ENCODE results near the gene MAP9.
A peak's percentile ranks its signal among the peaks of the same experiment; 100 is the strongest.

MAP9 gene

GRCh38 chr4:155383541-155383940 lies 6.8 kb upstream of the MAP9 start:
- H3K4me2 ChIP-seq: no peak overlapping the region

DNA sequence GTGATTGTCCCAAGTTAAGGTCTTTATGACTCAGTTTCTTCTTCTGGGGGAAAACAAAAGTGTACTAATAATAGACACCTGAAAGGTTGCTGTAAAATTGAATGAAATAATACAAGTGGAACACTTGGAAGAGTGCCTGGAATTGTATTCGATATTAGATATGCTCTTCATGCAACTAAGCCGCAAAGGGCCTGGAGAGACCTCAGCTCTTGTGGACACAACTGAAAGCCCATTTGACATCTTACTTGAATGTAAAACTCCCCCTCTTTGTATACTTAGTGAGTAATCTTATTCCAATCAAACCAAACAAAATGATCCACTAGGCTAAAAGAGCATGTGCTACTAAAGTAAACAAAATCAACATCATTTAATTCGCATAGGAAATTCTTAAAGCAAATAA lies 511 bp upstream of the MAP9 start:
- H3K4me1 ChIP-seq (ENCODE audit: low read depth, poor library complexity, severe bottlenecking): peaks cover 19% of the 10 kb centered on the region
- no peaks in the 10 kb centered on the region for H3K36me3 ChIP-seq (ENCODE audit: insufficient read depth)
- TF ChIP-seq, protein P1, sequence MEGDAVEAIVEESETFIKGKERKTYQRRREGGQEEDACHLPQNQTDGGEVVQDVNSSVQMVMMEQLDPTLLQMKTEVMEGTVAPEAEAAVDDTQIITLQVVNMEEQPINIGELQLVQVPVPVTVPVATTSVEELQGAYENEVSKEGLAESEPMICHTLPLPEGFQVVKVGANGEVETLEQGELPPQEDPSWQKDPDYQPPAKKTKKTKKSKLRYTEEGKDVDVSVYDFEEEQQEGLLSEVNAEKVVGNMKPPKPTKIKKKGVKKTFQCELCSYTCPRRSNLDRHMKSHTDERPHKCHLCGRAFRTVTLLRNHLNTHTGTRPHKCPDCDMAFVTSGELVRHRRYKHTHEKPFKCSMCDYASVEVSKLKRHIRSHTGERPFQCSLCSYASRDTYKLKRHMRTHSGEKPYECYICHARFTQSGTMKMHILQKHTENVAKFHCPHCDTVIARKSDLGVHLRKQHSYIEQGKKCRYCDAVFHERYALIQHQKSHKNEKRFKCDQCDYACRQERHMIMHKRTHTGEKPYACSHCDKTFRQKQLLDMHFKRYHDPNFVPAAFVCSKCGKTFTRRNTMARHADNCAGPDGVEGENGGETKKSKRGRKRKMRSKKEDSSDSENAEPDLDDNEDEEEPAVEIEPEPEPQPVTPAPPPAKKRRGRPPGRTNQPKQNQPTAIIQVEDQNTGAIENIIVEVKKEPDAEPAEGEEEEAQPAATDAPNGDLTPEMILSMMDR (conservative IDR thresholded peaks at IDR 0.05; ENCODE audit: low read depth, low read length): no peak
- no peaks in the 10 kb centered on the region for H4K20me1 ChIP-seq (ENCODE audit: insufficient read depth)
- H2AFZ ChIP-seq (ENCODE audit: low read depth): peak overlapping the region; percentile 67; the same call in 1 of the 2 replicates
- 0 out of 2 replicates have a peak, but pooled peaks cover 8% of the 10 kb centered on the region for H3K79me2 ChIP-seq (ENCODE audit: insufficient read depth, low read depth)
- no peak overlapping the region for H3K27ac ChIP-seq
- no peak overlapping the region for H3K4me2 ChIP-seq
- H3K27me3 ChIP-seq (ENCODE audit: insufficient read depth, low read depth): no peaks in the 10 kb centered on the region
- H3K9ac ChIP-seq: no peak overlapping the region
- H3K4me3 ChIP-seq (IDR thresholded peaks at IDR 0.05; ENCODE audit: insufficient read depth, low read depth, low read length): no peak overlapping the region

More at GRCh38 chr4:155383541-155383940, 6.8 kb upstream of the MAP9 start:
- Histone ChIP-seq H3K9ac (no peak overlapping the region), H3K27me3 (ENCODE audit: insufficient read depth, low read depth) (no peaks in the 10 kb centered on the region), H3K36me3 (ENCODE audit: insufficient read depth) (no peaks in the 10 kb centered on the region), H3K4me1 (ENCODE audit: low read depth, poor library complexity, severe bottlenecking) (no peaks in the 10 kb centered on the region), H3K79me2 (ENCODE audit: insufficient read depth, low read depth) (no peaks in the 10 kb centered on the region), H3K27ac (no peak overlapping the region), H2AFZ (ENCODE audit: low read depth) (no peak overlapping the region), H4K20me1 (ENCODE audit: insufficient read depth) (no peaks in the 10 kb centered on the region), H3K4me3 (IDR thresholded peaks at IDR 0.05; ENCODE audit: insufficient read depth, low read depth, low read length) (no peak overlapping the region)
- TF ChIP-seq, protein P1 (conservative IDR thresholded peaks at IDR 0.05; ENCODE audit: low read depth, low read length): no peak

- no peak overlapping the region for H2AFZ ChIP-seq (ENCODE audit: low read depth)
- 0 out of 2 replicates have a peak, but pooled peaks cover 8% of the 10 kb centered on the region for H3K79me2 ChIP-seq (ENCODE audit: insufficient read depth, low read depth)
- TF ChIP-seq, protein P1 (conservative IDR thresholded peaks at IDR 0.05; ENCODE audit: low read depth, low read length): peak; percentile 88
- H4K20me1 ChIP-seq (ENCODE audit: insufficient read depth): no peaks in the 10 kb centered on the region
- no peak overlapping the region for H3K4me2 ChIP-seq
- peaks cover 17% of the 10 kb centered on the region for H3K4me1 ChIP-seq (ENCODE audit: low read depth, poor library complexity, severe bottlenecking)
- no peak overlapping the region for H3K9ac ChIP-seq
- no peaks in the 10 kb centered on the region for H3K27me3 ChIP-seq (ENCODE audit: insufficient read depth, low read depth)
- no peaks in the 10 kb centered on the region for H3K36me3 ChIP-seq (ENCODE audit: insufficient read depth)
- H3K27ac ChIP-seq: no peak overlapping the region
- no peak overlapping the region for H3K4me3 ChIP-seq (IDR thresholded peaks at IDR 0.05; ENCODE audit: insufficient read depth, low read depth, low read length)
These were observed 5.2 kb downstream of the MAP9 start for GRCh38 chr4:155371432-155372043.

- H3K27ac ChIP-seq: no peak overlapping the region
- no peaks in the 10 kb centered on the region for H3K79me2 ChIP-seq (ENCODE audit: insufficient read depth, low read depth)
- H3K27me3 ChIP-seq (ENCODE audit: insufficient read depth, low read depth): no peaks in the 10 kb centered on the region
- H3K9ac ChIP-seq: no peak overlapping the region
- no peaks in the 10 kb centered on the region for H4K20me1 ChIP-seq (ENCODE audit: insufficient read depth)
- no peaks in the 10 kb centered on the region for H3K4me1 ChIP-seq (ENCODE audit: low read depth, poor library complexity, severe bottlenecking)
- no peaks in the 10 kb centered on the region for H3K36me3 ChIP-seq (ENCODE audit: insufficient read depth)
- no peak overlapping the region for H3K4me2 ChIP-seq
- TF ChIP-seq, protein P1 (conservative IDR thresholded peaks at IDR 0.05; ENCODE audit: low read depth, low read length): no peak
- no peak overlapping the region for H3K4me3 ChIP-seq (IDR thresholded peaks at IDR 0.05; ENCODE audit: insufficient read depth, low read depth, low read length)
- no peak overlapping the region for H2AFZ ChIP-seq (ENCODE audit: low read depth)
These were observed 9.2 kb downstream of the MAP9 start for GRCh38 chr4:155367608-155368007.
